Measurements from ENCODE around the gene RALGDS. TPM values are rescaled to one million over a fixed set of nuclear protein-coding genes. Genes with fewer than 3 reads are reported as not detected.

The RALGDS gene
- total and polyA plus RNA-seq, 9 of the 15 experiments (the other 6 are each of a cell fraction or from before 2014, with no cell fraction given), result 0.75 to 43.3 (median 27.1) TPM

GRCh38 chr9:133113949-133114885, 6.8 kb downstream of the RALGDS start (continued):
- TF ChIP-seq TFE3 (CRISPR knock-in tag; IDR thresholded peaks at IDR 0.05) (peak; percentile 32; the same call in 1 of the 2 replicates), ZBTB26 (CRISPR knock-in tag; IDR thresholded peaks at IDR 0.05) (no peak), NFE2 (IDR thresholded peaks at IDR 0.05; ENCODE audit: low read depth) (no peak), CBX1 (IDR thresholded peaks at IDR 0.05; ENCODE audit: low read depth) (no peak), BHLHE40 (IDR thresholded peaks at IDR 0.05; ENCODE audit: low read length) (no peak), ZNF644 (tag; IDR thresholded peaks at IDR 0.05; ENCODE audit: low read depth) (no peak), RBFOX2 (IDR thresholded peaks at IDR 0.05; ENCODE audit: low read depth, low read length) (0 out of 2 replicates have a peak, but pooled peaks have one; percentile 30), USF2 (CRISPR knock-in tag; IDR thresholded peaks at IDR 0.05) (peak; percentile 48; the same call in 1 of the 2 replicates), HDAC3 (IDR thresholded peaks at IDR 0.05; ENCODE audit: borderline replicate concordance, partially characterized antibody) (no peak), ZNF444 (CRISPR knock-in tag; IDR thresholded peaks at IDR 0.05) (no peak), GMEB1 (CRISPR knock-in tag; IDR thresholded peaks at IDR 0.05) (no peak), TEAD4 (IDR thresholded peaks at IDR 0.05; ENCODE audit: low read length) (no peak), TEAD4 (CRISPR knock-in tag; IDR thresholded peaks at IDR 0.05; ENCODE audit: borderline replicate concordance) (no peak), SAFB (IDR thresholded peaks at IDR 0.05; ENCODE audit: borderline replicate concordance, low read depth, low read length) (no peak), GATA2 (CRISPR knock-in tag; IDR thresholded peaks at IDR 0.05) (no peak)
